ENCODE results near the gene KRTAP9-7. TPM values are rescaled to one million over a fixed set of nuclear protein-coding genes. Genes with fewer than 3 reads are reported as not detected.
A peak's percentile ranks its signal among the peaks of the same experiment; 100 is the strongest.

KRTAP9-7 gene
- total RNA-seq, 1 experiment from 2014 or later, result not detected

DNA sequence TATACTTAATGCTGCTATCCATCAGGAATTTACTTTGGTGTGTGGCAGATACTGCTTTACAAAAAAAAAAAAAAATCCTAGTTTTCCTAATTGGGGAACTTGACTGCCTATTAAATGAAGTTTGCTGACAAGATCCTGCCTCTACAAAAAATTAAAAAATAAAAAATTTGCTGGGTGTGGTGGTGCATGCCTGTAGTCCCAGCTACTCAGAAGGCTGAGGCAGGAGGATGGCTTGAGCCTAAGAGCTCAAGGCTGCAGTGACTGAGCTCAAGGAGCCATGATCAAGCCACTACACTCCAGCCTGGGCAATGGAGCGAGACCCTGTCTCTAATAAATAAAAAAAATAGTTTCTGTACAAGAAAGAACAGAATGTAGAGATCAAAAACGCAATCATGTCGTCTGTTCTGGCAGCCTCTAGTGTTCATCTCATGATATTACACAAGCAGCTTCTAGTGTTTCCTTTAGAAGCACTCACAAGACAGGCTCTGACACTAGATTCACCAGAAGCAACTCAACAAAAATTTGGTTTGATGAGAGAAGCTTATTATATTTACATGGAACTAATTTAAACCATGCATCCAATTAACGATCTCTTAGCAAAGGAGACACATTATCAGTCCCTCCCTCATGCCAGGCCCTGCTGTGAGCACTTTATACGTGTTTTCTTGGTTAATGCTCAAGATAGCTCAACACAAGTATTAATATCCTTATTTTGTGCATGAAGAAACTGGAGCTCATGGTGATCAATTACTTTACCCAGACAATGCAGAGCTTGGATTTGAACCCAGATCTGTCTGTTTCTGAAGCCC lies 46.8 kb downstream of the KRTAP9-7 start:
- Histone ChIP-seq H3K18ac (ENCODE audit: insufficient read length, low read depth, low read length) (no peak overlapping the region), H4K8ac (replicated peaks; ENCODE audit: insufficient read length, low read depth, low read length) (no peak overlapping the region), H3K4me1 (ENCODE audit: insufficient read depth, low read length) (no peaks in the 10 kb centered on the region), H3K27ac (ENCODE audit: insufficient read length, low read depth, low read length) (no peak overlapping the region), H4K5ac (ENCODE audit: insufficient read length, low read depth, low read length) (no peak overlapping the region), H4K20me1 (ENCODE audit: control insufficient read depth, insufficient read depth, insufficient read length) (no peaks in the 10 kb centered on the region), H3K9ac (ENCODE audit: extremely low read depth, insufficient read length, low read length) (no peak overlapping the region), H3K9me3 (ENCODE audit: control insufficient read depth, low read depth, low read length) (no peaks in the 10 kb centered on the region), H4K91ac (ENCODE audit: insufficient read length, low read depth, low read length) (no peak overlapping the region), H3K14ac (ENCODE audit: insufficient read depth, low read length) (no peak overlapping the region), H2BK120ac (ENCODE audit: low read depth, low read length, poor library complexity, severe bottlenecking) (no peak overlapping the region), H3K79me2 (ENCODE audit: insufficient read depth, low read length) (no peaks in the 10 kb centered on the region), H3K23ac (ENCODE audit: insufficient read length, low read depth, low read length) (no peak overlapping the region), H3K4me2 (ENCODE audit: insufficient read depth, insufficient read length, low read length) (no peak overlapping the region), H2AFZ (ENCODE audit: low read length) (no peak overlapping the region), H2AK5ac (ENCODE audit: insufficient read length, low read length) (no peak overlapping the region), H3K4ac (ENCODE audit: low read depth, low read length) (no peak overlapping the region), H2BK15ac (ENCODE audit: low read depth, low read length) (no peak overlapping the region), H3K56ac (ENCODE audit: insufficient read length, low read depth, low read length) (no peak overlapping the region), H2BK12ac (ENCODE audit: insufficient read length, low read depth, low read length) (no peak overlapping the region), H2BK5ac (ENCODE audit: insufficient read length, low read length) (no peak overlapping the region), H3K27me3 (ENCODE audit: insufficient read depth, low read length) (no peaks in the 10 kb centered on the region), H2BK20ac (ENCODE audit: low read depth, low read length, poor library complexity, severe bottlenecking) (no peak overlapping the region), H3K23me2 (ENCODE audit: insufficient read length, low read depth, low read length, poor library complexity, severe bottlenecking) (no peaks in the 10 kb centered on the region), H3T11ph (ENCODE audit: low read length) (no peak overlapping the region), H3K79me1 (ENCODE audit: insufficient read depth, low read depth, low read length, poor library complexity, severe bottlenecking) (no peaks in the 10 kb centered on the region)
- Mint-ChIP-seq H3K4me3 (no peak overlapping the region), H3K4me1 (peaks cover 3 to 4% of the 10 kb centered on the region in 2 experiments; a peak in 2 of 4 replicates), H3K27me3 (ENCODE audit: low read depth) (peaks cover 2% of the 10 kb centered on the region; the same call in 1 of the 2 replicates), H3K36me3 (ENCODE audit: insufficient read depth in 1 of 3, low read depth in 3 of 3) (peaks cover 0 to 15% (median 12%) of the 10 kb centered on the region in 3 experiments; a peak in 1 of 7 replicates), H3K27ac (no peak overlapping the region), H3K9me3 (peaks cover 16 to 17% of the 10 kb centered on the region in 2 experiments)
- TF ChIP-seq, protein P1, sequence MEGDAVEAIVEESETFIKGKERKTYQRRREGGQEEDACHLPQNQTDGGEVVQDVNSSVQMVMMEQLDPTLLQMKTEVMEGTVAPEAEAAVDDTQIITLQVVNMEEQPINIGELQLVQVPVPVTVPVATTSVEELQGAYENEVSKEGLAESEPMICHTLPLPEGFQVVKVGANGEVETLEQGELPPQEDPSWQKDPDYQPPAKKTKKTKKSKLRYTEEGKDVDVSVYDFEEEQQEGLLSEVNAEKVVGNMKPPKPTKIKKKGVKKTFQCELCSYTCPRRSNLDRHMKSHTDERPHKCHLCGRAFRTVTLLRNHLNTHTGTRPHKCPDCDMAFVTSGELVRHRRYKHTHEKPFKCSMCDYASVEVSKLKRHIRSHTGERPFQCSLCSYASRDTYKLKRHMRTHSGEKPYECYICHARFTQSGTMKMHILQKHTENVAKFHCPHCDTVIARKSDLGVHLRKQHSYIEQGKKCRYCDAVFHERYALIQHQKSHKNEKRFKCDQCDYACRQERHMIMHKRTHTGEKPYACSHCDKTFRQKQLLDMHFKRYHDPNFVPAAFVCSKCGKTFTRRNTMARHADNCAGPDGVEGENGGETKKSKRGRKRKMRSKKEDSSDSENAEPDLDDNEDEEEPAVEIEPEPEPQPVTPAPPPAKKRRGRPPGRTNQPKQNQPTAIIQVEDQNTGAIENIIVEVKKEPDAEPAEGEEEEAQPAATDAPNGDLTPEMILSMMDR (conservative IDR thresholded peaks at IDR 0.05), result peak; percentile 82
- no CpG with 5 or more reads among the region's 5 CpGs for WGBS (ENCODE audit: extremely low coverage, insufficient read length, low lambda C conversion rate)
- DNase-seq, result no peak

Measured in H9 (cell line).